Measurements from ENCODE around the gene LRRC63. TPM values are rescaled to one million over a fixed set of nuclear protein-coding genes. Genes with fewer than 3 reads are reported as not detected.
"Not testable (repeated sequence)": the region's sequence is repeated elsewhere in the genome, so short reads cannot be mapped to it uniquely, and the experiment has no call there.

LRRC63 gene
- not detected in 2 replicates for total RNA-seq (2014; rRNA removed; shearing (Covaris generic))

- Histone ChIP-seq H3K36me3 (replicated peaks; ENCODE audit: control insufficient read depth, insufficient read depth, low read length) (no peaks in the 10 kb centered on the region), H3K4me3 (ENCODE audit: insufficient read depth, low read depth, low read length) (peak within 1 kb of the TSS; percentile 46), H3K27me3 (ENCODE audit: control insufficient read depth, insufficient read depth, low read length) (peaks cover 13% of the 10 kb centered on the region)
- DNase-seq: peak; percentile 86
These were observed at the start of gene LRRC63 for GRCh38 chr13:46211483-46212351. LRRC63 (plus strand) TSS chr13:46211928; CDS start chr13:46213035, 1,107 bp downstream.

- not testable (repeated sequence) for DNase-seq; H3K27me3 ChIP-seq (ENCODE audit: control insufficient read depth, insufficient read depth, low read length); H3K36me3 ChIP-seq (replicated peaks; ENCODE audit: control insufficient read depth, insufficient read depth, low read length); H3K4me3 ChIP-seq (ENCODE audit: insufficient read depth, low read depth, low read length)
These were observed 49.0 kb upstream of the LRRC63 start for GRCh38 chr13:46162741-46163140.

GRCh38 chr13:46164661-46165060 is 47.1 kb upstream of the LRRC63 start:
- Histone ChIP-seq H3K4me3 (ENCODE audit: insufficient read depth, low read depth, low read length) (no peak overlapping the region), H3K27me3 (ENCODE audit: control insufficient read depth, insufficient read depth, low read length) (no peaks in the 10 kb centered on the region), H3K36me3 (replicated peaks; ENCODE audit: control insufficient read depth, insufficient read depth, low read length) (no peaks in the 10 kb centered on the region)
- no peak for DNase-seq

GRCh38 chr13:46165485-46166223 is 46.1 kb upstream of the LRRC63 start:
- no peak overlapping the region for H3K4me3 ChIP-seq (ENCODE audit: insufficient read depth, low read depth, low read length)
- H3K36me3 ChIP-seq (replicated peaks; ENCODE audit: control insufficient read depth, insufficient read depth, low read length): no peaks in the 10 kb centered on the region
- peaks cover 2% of the 10 kb centered on the region; the same call in 1 of the 2 replicates for H3K27me3 ChIP-seq (ENCODE audit: control insufficient read depth, insufficient read depth, low read length)
- DNase-seq: no peak

GRCh38 chr13:46166224-46166584 is 45.5 kb upstream of the LRRC63 start:
- no peak overlapping the region for H3K4me3 ChIP-seq (ENCODE audit: insufficient read depth, low read depth, low read length)
- H3K36me3 ChIP-seq (replicated peaks; ENCODE audit: control insufficient read depth, insufficient read depth, low read length): no peaks in the 10 kb centered on the region
- peaks cover 2% of the 10 kb centered on the region; the same call in 1 of the 2 replicates for H3K27me3 ChIP-seq (ENCODE audit: control insufficient read depth, insufficient read depth, low read length)
- no peak for DNase-seq

- DNase-seq: peak; percentile 43
- Histone ChIP-seq H3K36me3 (replicated peaks; ENCODE audit: control insufficient read depth, insufficient read depth, low read length) (no peaks in the 10 kb centered on the region), H3K4me3 (ENCODE audit: insufficient read depth, low read depth, low read length) (no peak overlapping the region), H3K27me3 (ENCODE audit: control insufficient read depth, insufficient read depth, low read length) (peaks cover 2% of the 10 kb centered on the region; the same call in 1 of the 2 replicates)
These were observed 44.6 kb upstream of the LRRC63 start for GRCh38 chr13:46166947-46167610.

GRCh38 chr13:46168341-46168740 is 43.4 kb upstream of the LRRC63 start:
- Histone ChIP-seq H3K4me3 (ENCODE audit: insufficient read depth, low read depth, low read length) (no peak overlapping the region), H3K27me3 (ENCODE audit: control insufficient read depth, insufficient read depth, low read length) (peaks cover 2% of the 10 kb centered on the region; the same call in 1 of the 2 replicates), H3K36me3 (replicated peaks; ENCODE audit: control insufficient read depth, insufficient read depth, low read length) (no peaks in the 10 kb centered on the region)
- no peak for DNase-seq

GRCh38 chr13:46168783-46169182 is 42.9 kb upstream of the LRRC63 start:
- no peak overlapping the region for H3K4me3 ChIP-seq (ENCODE audit: insufficient read depth, low read depth, low read length)
- peaks cover 2% of the 10 kb centered on the region; the same call in 1 of the 2 replicates for H3K27me3 ChIP-seq (ENCODE audit: control insufficient read depth, insufficient read depth, low read length)
- no peak for DNase-seq
- no peaks in the 10 kb centered on the region for H3K36me3 ChIP-seq (replicated peaks; ENCODE audit: control insufficient read depth, insufficient read depth, low read length)

- DNase-seq: no peak
- Histone ChIP-seq H3K27me3 (ENCODE audit: control insufficient read depth, insufficient read depth, low read length) (peaks cover 2% of the 10 kb centered on the region; the same call in 1 of the 2 replicates), H3K36me3 (replicated peaks; ENCODE audit: control insufficient read depth, insufficient read depth, low read length) (no peaks in the 10 kb centered on the region), H3K4me3 (ENCODE audit: insufficient read depth, low read depth, low read length) (no peak overlapping the region)
These were observed 42.0 kb upstream of the LRRC63 start for GRCh38 chr13:46169758-46170157.

GRCh38 chr13:46170268-46170667 is 41.5 kb upstream of the LRRC63 start:
- peak; percentile 21 for DNase-seq
- Histone ChIP-seq H3K27me3 (ENCODE audit: control insufficient read depth, insufficient read depth, low read length) (peaks cover 2% of the 10 kb centered on the region; the same call in 1 of the 2 replicates), H3K4me3 (ENCODE audit: insufficient read depth, low read depth, low read length) (no peak overlapping the region), H3K36me3 (replicated peaks; ENCODE audit: control insufficient read depth, insufficient read depth, low read length) (no peaks in the 10 kb centered on the region)

- DNase-seq: peak; percentile 31
- peaks cover 2% of the 10 kb centered on the region; the same call in 1 of the 2 replicates for H3K27me3 ChIP-seq (ENCODE audit: control insufficient read depth, insufficient read depth, low read length)
- no peak overlapping the region for H3K4me3 ChIP-seq (ENCODE audit: insufficient read depth, low read depth, low read length)
- H3K36me3 ChIP-seq (replicated peaks; ENCODE audit: control insufficient read depth, insufficient read depth, low read length): no peaks in the 10 kb centered on the region
These were observed 41.0 kb upstream of the LRRC63 start for GRCh38 chr13:46170687-46171086.

- peaks cover 2% of the 10 kb centered on the region; the same call in 1 of the 2 replicates for H3K27me3 ChIP-seq (ENCODE audit: control insufficient read depth, insufficient read depth, low read length)
- no peak for DNase-seq
- no peaks in the 10 kb centered on the region for H3K36me3 ChIP-seq (replicated peaks; ENCODE audit: control insufficient read depth, insufficient read depth, low read length)
- no peak overlapping the region for H3K4me3 ChIP-seq (ENCODE audit: insufficient read depth, low read depth, low read length)
These were observed 40.5 kb upstream of the LRRC63 start for GRCh38 chr13:46171217-46171616.

- peaks cover 2% of the 10 kb centered on the region; the same call in 1 of the 2 replicates for H3K27me3 ChIP-seq (ENCODE audit: control insufficient read depth, insufficient read depth, low read length)
- DNase-seq: no peak
- no peaks in the 10 kb centered on the region for H3K36me3 ChIP-seq (replicated peaks; ENCODE audit: control insufficient read depth, insufficient read depth, low read length)
- no peak overlapping the region for H3K4me3 ChIP-seq (ENCODE audit: insufficient read depth, low read depth, low read length)
These were observed 40.0 kb upstream of the LRRC63 start for GRCh38 chr13:46171739-46172138.

GRCh38 chr13:46172531-46172991 is 39.2 kb upstream of the LRRC63 start:
- Histone ChIP-seq H3K27me3 (ENCODE audit: control insufficient read depth, insufficient read depth, low read length) (peaks cover 2% of the 10 kb centered on the region; the same call in 1 of the 2 replicates), H3K36me3 (replicated peaks; ENCODE audit: control insufficient read depth, insufficient read depth, low read length) (no peaks in the 10 kb centered on the region), H3K4me3 (ENCODE audit: insufficient read depth, low read depth, low read length) (no peak overlapping the region)
- no peak for DNase-seq
